Left ventricle myocardium inferior (tissue), 1 donor: Measurements from ENCODE around the gene PID1. TPM values are rescaled to one million over a fixed set of nuclear protein-coding genes. Genes with fewer than 3 reads are reported as not detected.

Experiments used
- DNase-seq: peaks from one replicate; pipeline ENCODE4 v3.0.0-alpha.2; 2020
- H3K27ac ChIP-seq: fragments of 200-600 bp; replicated peaks from 2 replicates; pipeline ENCODE4 v1.8.0; 2021
- H3K27me3 ChIP-seq: fragments of 200-600 bp; 2 replicates; pipeline ENCODE4 v1.8.0; 2021; ENCODE audit warnings: low read depth
- H3K36me3 ChIP-seq: fragments of 200-600 bp; 2 replicates; pipeline ENCODE4 v1.8.0; 2021
- H3K4me1 ChIP-seq: fragments of 200-600 bp; 2 replicates; pipeline ENCODE4 v1.8.0; 2021
- H3K4me3 ChIP-seq: fragments of 200-600 bp; 2 replicates; pipeline ENCODE4 v1.8.0; 2021; ENCODE audit warnings: mild to moderate bottlenecking, moderate library complexity
- H3K9me3 ChIP-seq: fragments of 200-600 bp; replicated peaks from 2 replicates; pipeline ENCODE4 v1.8.0; 2021
- CTCF ChIP-seq: fragments of 200-600 bp; IDR thresholded peaks from 2 replicates; pipeline ENCODE4 v1.8.0; 2021; ENCODE audit warnings: antibody characterized with exemption, mild to moderate bottlenecking, borderline replicate concordance
- intact Hi-C: fragments of 100-400 bp; cut with micrococcal nuclease; formaldehyde crosslinking; loops from one replicate; pipeline ENCODE4 v1.11.0; 2022
- total RNA-seq: library from RNA; stranded (reverse); fragmentation: NEBNext Ultra II Directional; extraction: Animal tissue kit (Norgen Biotek cat#: 25700); gene quantifications from one replicate; pipeline ENCODE4 v1.2.1, GENCODE V29; 2021
- donor health status: DM: no; HTN: yes; CAD: no; lungs with severe emphysema.

Gene PID1
- total RNA-seq, 1 donor from 2014 or later = 7.8 TPM

- H3K36me3 ChIP-seq = no peaks in the 10 kb centered on the region
- H3K27ac ChIP-seq = no peak overlapping the region
- no peaks in the 10 kb centered on the region for H3K9me3 ChIP-seq
- no peak overlapping the region for H3K4me3 ChIP-seq
- no peak for TF ChIP-seq CTCF
- intact Hi-C loops = no loop called here
- DNase-seq = no peak
- H3K4me1 ChIP-seq = no peaks in the 10 kb centered on the region
- H3K27me3 ChIP-seq = no peaks in the 10 kb centered on the region
Observed at GRCh38 chr2:229051798-229052197, 219.3 kb downstream of the PID1 start.

GRCh38 chr2:229050133-229050532, 221.0 kb downstream of the PID1 start:
- TF ChIP-seq CTCF = no peak

GRCh38 chr2:229048134-229048533, 223.0 kb downstream of the PID1 start:
- H3K4me3 ChIP-seq = no peak overlapping the region
- H3K9me3 ChIP-seq = no peaks in the 10 kb centered on the region
- peaks cover 4% of the 10 kb centered on the region for H3K4me1 ChIP-seq
- no peak overlapping the region for H3K27ac ChIP-seq
- intact Hi-C loops = no loop called here
- no peaks in the 10 kb centered on the region for H3K27me3 ChIP-seq
- no peaks in the 10 kb centered on the region for H3K36me3 ChIP-seq
- no peak for DNase-seq
- TF ChIP-seq CTCF = no peak

More at GRCh38 chr2:229050133-229050532, 221.0 kb downstream of the PID1 start:
- intact Hi-C loops = no loop called here
- no peak for DNase-seq
- Histone ChIP-seq H3K9me3 (no peaks in the 10 kb centered on the region), H3K4me3 (no peak overlapping the region), H3K4me1 (peaks cover 4% of the 10 kb centered on the region), H3K27ac (no peak overlapping the region), H3K36me3 (no peaks in the 10 kb centered on the region), H3K27me3 (no peaks in the 10 kb centered on the region)

- DNase-seq = peak; percentile 28
- no peaks in the 10 kb centered on the region for H3K36me3 ChIP-seq
- no peaks in the 10 kb centered on the region for H3K27me3 ChIP-seq
- no peak for TF ChIP-seq CTCF
- no peak overlapping the region for H3K4me3 ChIP-seq
- peak overlapping the region; percentile 59 for H3K27ac ChIP-seq
- H3K9me3 ChIP-seq = no peaks in the 10 kb centered on the region
- H3K4me1 ChIP-seq = peaks cover 4% of the 10 kb centered on the region
- intact Hi-C loops = no loop called here
Observed at GRCh38 chr2:229045671-229046070, 225.4 kb downstream of the PID1 start.

GRCh38 chr2:229044581-229044980, 226.5 kb downstream of the PID1 start:
- no peak overlapping the region for H3K4me3 ChIP-seq
- no peaks in the 10 kb centered on the region for H3K27me3 ChIP-seq
- no peak for TF ChIP-seq CTCF
- H3K4me1 ChIP-seq = peaks cover 4% of the 10 kb centered on the region
- intact Hi-C loops = no loop called here
- DNase-seq = no peak
- no peak overlapping the region for H3K27ac ChIP-seq
- H3K36me3 ChIP-seq = no peaks in the 10 kb centered on the region
- H3K9me3 ChIP-seq = no peaks in the 10 kb centered on the region

- no peak for TF ChIP-seq CTCF
- Histone ChIP-seq H3K9me3 (no peaks in the 10 kb centered on the region), H3K27ac (no peak overlapping the region), H3K4me3 (no peak overlapping the region), H3K27me3 (no peaks in the 10 kb centered on the region), H3K36me3 (no peaks in the 10 kb centered on the region), H3K4me1 (peaks cover 4% of the 10 kb centered on the region)
- no peak for DNase-seq
- intact Hi-C loops = no loop called here
Observed at GRCh38 chr2:229043681-229044080, 227.4 kb downstream of the PID1 start.
